ENCODE results near the gene CHD3.

GRCh38 chr17:7950578-7950977, 62.0 kb downstream of the CHD3 start:
- TF ChIP-seq CTCF (IDR thresholded peaks at IDR 0.05; ENCODE audit: insufficient read depth, low read length): no peak
- TF ChIP-seq POLR2AphosphoS5 (IDR thresholded peaks at IDR 0.05; ENCODE audit: low read depth): no peak
- TF ChIP-seq GABPA (IDR thresholded peaks at IDR 0.05; ENCODE audit: low read depth): no peak

Data from HL-60 (cell line).